Measurements from ENCODE around the gene BMPR2. TPM values are rescaled to one million over a fixed set of nuclear protein-coding genes. Genes with fewer than 3 reads are reported as not detected.
"Not testable (repeated sequence)": the region's sequence is repeated elsewhere in the genome, so short reads cannot be mapped to it uniquely, and the experiment has no call there.

The BMPR2 gene
- total and polyA plus RNA-seq, 3 donors from 2014 or later = 25.4 to 61.3 (median 53.5) TPM

GRCh38 chr2:202373490-202373889, 2.6 kb upstream of the BMPR2 start:
- H3K9me3 ChIP-seq = no peaks in the 10 kb centered on the region
- H3K4me3 ChIP-seq = no peak overlapping the region
- H3K27ac ChIP-seq = no peak overlapping the region
- H3K27me3 ChIP-seq = no peaks in the 10 kb centered on the region
- no peaks in the 10 kb centered on the region for H3K36me3 ChIP-seq (ENCODE audit: low read depth, missing control alignments)
- peaks cover 9% of the 10 kb centered on the region for H3K4me1 ChIP-seq
- intact Hi-C loops (cut with DNase I; ENCODE audit: low total_unique reads) = no loop called here
- peak; percentile 46 for DNase-seq
- 68 to 74% methylated on average over 7 of the region's 7 CpGs for WGBS, 2 donors
- TF ChIP-seq CTCF (IDR thresholded peaks at IDR 0.05) (no peak), POLR2A (IDR thresholded peaks at IDR 0.05) (no peak)

GRCh38 chr2:202374383-202374782, 1.7 kb upstream of the BMPR2 start:
- H3K4me3 ChIP-seq; DNase-seq; H3K27me3 ChIP-seq; intact Hi-C loops (cut with DNase I; ENCODE audit: low total_unique reads); H3K4me1 ChIP-seq; H3K36me3 ChIP-seq (ENCODE audit: low read depth, missing control alignments); H3K9me3 ChIP-seq: not testable (repeated sequence)
- H3K27ac ChIP-seq = peak overlapping the region in 1 of 2 donors; percentile 98
- WGBS, 2 donors = 66 to 69% methylated on average over 22 of the region's 22 CpGs

- intact Hi-C loops (cut with DNase I; ENCODE audit: low total_unique reads) = no loop called here
- 2% methylated on average over 22 to 33 of the region's 33 CpGs for WGBS, 2 donors
Observed at GRCh38 chr2:202375033-202375608, 1.0 kb upstream of the BMPR2 start.

GRCh38 chr2:202376460-202377206, 506 bp downstream of the BMPR2 start:
- peak overlapping the region; percentile 87 to 98 for H3K27ac ChIP-seq
- peak overlapping the region; percentile 91 to 92 for H3K4me3 ChIP-seq
- WGBS, 2 donors = 1% methylated on average over 36 to 68 of the region's 69 CpGs
- H3K4me1 ChIP-seq = peaks cover 19% of the 10 kb centered on the region
- intact Hi-C loops (cut with DNase I; ENCODE audit: low total_unique reads) = no loop called here
- DNase-seq = peak; percentile 68
- TF ChIP-seq CTCF (IDR thresholded peaks at IDR 0.05) (no peak), POLR2A (IDR thresholded peaks at IDR 0.05) (no peak)
- H3K9me3 ChIP-seq = no peaks in the 10 kb centered on the region
- no peaks in the 10 kb centered on the region for H3K36me3 ChIP-seq (ENCODE audit: low read depth, missing control alignments)
- no peaks in the 10 kb centered on the region for H3K27me3 ChIP-seq

More at GRCh38 chr2:202375033-202375608, 1.0 kb upstream of the BMPR2 start:
- no peaks in the 10 kb centered on the region for H3K9me3 ChIP-seq
- TF ChIP-seq CTCF (IDR thresholded peaks at IDR 0.05) (no peak), POLR2A (IDR thresholded peaks at IDR 0.05) (no peak)
- no peaks in the 10 kb centered on the region for H3K27me3 ChIP-seq
- peak overlapping the region; percentile 87 to 98 for H3K27ac ChIP-seq
- H3K4me3 ChIP-seq = peak overlapping the region; percentile 91 to 92
- peak; percentile 68 for DNase-seq
- H3K36me3 ChIP-seq (ENCODE audit: low read depth, missing control alignments) = no peaks in the 10 kb centered on the region
- peaks cover 9% of the 10 kb centered on the region for H3K4me1 ChIP-seq

- WGBS, 2 donors = 0% methylated on average over 27 to 38 of the region's 38 CpGs
Observed at GRCh38 chr2:202377207-202377761, 1.2 kb downstream of the BMPR2 start.

More at GRCh38 chr2:202377207-202377761, 1.2 kb downstream of the BMPR2 start:
- TF ChIP-seq POLR2A (IDR thresholded peaks at IDR 0.05) (no peak), CTCF (IDR thresholded peaks at IDR 0.05) (no peak)
- Histone ChIP-seq H3K27me3 (no peaks in the 10 kb centered on the region), H3K4me3 (peak overlapping the region; percentile 91 to 92), H3K36me3 (ENCODE audit: low read depth, missing control alignments) (no peaks in the 10 kb centered on the region), H3K9me3 (no peaks in the 10 kb centered on the region), H3K27ac (peak overlapping the region; percentile 87 to 98), H3K4me1 (peaks cover 19% of the 10 kb centered on the region)
- intact Hi-C loops (cut with DNase I; ENCODE audit: low total_unique reads) = no loop called here
- peak; percentile 43 for DNase-seq

All from testis (tissue), 3 donors.